ENCODE results near the gene NOA1.
A peak's percentile ranks its signal among the peaks of the same experiment; 100 is the strongest.

The NOA1 gene

GRCh38 chr4:56977321-56978012, at the start of gene NOA1:
NOA1 (minus strand) TSS chr4:56977606; CDS start chr4:56977585, 21 bp downstream.
- DNase-seq (ENCODE audit: low spot score), result peak; percentile 99

DNA sequence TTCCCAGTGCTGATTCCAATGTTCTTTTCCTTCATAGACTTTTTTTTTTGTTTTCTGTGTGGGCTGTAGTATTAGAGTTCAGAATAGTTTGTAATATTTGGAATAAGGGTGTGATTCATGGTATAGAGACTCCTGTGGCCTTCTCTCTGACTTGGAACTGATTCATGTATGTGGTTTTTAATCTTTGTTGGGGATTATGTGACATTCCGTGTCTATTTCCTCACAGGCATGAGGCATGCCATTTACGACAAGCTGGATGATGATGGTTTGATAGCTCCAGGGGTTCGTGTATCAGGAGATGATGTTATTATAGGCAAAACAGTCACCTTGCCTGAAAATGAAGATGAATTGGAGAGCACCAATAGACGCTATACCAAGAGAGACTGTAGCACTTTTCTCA, 45.7 kb upstream of the NOA1 start:
- no peak for DNase-seq (ENCODE audit: low spot score)

- DNase-seq (ENCODE audit: low spot score), result no peak
These were observed 43.2 kb upstream of the NOA1 start for GRCh38 chr4:57020467-57021101.

GRCh38 chr4:57018980-57019379, 41.6 kb upstream of the NOA1 start:
- DNase-seq (ENCODE audit: low spot score), result no peak

GRCh38 chr4:57013543-57014120, 36.2 kb upstream of the NOA1 start:
- DNase-seq (ENCODE audit: low spot score), result no peak

DNA sequence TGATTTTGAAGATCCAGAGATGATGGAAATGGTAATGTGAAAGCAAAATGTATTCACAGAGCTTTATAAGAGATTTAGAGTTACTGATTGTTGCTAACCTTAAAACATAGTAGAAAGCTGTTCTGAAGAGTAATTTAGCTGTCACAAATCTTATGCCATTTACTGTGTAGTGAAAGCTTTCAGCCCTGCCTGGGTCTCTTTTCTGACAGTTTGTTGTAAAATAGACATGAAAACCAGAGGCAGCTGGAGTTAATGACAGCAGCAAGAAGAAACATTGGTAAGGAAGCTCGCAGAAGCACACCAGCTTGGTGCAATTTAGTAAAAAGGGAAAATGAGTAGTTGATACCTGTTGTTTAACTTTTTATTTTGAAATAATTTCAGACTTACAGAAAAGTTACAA, 22.3 kb upstream of the NOA1 start:
- DNase-seq (ENCODE audit: low spot score), result no peak

GRCh38 chr4:56995525-56995924, 18.1 kb upstream of the NOA1 start:
- no peak for DNase-seq (ENCODE audit: low spot score)

DNA sequence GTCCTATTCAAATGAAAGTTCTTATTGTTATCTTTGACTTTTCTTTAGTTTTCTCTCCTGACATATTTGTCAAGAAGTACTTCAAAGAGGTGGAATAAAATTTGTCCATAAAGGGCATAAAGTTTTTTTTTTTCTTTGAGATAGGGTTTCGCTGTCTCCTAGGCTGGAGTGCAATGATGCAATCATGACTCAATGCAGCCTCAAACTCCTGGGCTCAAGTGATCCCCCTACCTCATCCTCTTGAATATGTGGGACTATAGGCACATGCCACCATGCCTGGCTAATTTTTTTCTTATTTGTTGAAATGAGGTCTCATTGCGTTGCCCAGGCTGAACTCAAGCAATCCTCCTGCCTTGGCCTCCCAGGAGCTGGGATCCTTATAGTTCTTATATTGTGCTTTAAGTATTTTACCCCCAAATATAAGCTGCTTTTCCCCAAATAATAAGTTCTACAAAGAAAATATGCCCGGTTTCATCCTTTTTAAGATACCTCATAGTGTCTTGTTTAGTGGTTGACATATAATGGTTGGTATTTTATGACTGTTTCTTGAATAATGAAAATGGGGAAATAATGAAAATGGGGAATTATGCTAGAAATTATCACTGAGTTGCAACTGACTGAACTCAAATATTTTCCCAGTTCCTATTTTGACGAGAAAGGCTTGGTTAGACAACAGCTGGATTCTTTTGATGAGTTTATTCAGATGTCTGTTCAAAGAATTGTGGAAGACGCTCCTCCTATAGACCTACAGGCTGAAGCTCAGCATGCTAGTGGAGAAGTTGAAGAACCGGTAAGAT, 12.9 kb upstream of the NOA1 start:
- no peak for DNase-seq (ENCODE audit: low spot score)

GRCh38 chr4:56986952-56987351, 9.5 kb upstream of the NOA1 start:
- DNase-seq (ENCODE audit: low spot score), result no peak

DNA sequence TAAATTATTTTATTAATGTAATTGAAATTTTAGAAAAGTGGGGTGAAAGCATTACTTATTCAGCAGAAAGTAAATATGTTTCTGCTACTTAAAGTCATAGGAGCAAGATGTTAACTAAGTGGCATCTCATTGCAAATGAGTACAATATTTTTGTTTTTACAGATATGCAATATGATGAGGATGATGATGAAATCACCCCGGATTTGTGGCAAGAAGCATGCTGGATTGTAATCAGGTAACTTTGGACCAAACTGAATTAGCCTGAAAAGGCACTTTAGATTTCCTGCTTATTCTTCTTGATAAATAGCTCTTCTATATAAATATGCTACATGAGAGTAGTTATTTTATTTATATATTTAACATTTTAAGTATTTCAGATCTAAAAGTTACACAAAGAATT, 8.8 kb upstream of the NOA1 start:
- no peak for DNase-seq (ENCODE audit: low spot score)

- DNase-seq (ENCODE audit: low spot score), result peak; percentile 13
These were observed 4.4 kb upstream of the NOA1 start for GRCh38 chr4:56981795-56982201.

DNA sequence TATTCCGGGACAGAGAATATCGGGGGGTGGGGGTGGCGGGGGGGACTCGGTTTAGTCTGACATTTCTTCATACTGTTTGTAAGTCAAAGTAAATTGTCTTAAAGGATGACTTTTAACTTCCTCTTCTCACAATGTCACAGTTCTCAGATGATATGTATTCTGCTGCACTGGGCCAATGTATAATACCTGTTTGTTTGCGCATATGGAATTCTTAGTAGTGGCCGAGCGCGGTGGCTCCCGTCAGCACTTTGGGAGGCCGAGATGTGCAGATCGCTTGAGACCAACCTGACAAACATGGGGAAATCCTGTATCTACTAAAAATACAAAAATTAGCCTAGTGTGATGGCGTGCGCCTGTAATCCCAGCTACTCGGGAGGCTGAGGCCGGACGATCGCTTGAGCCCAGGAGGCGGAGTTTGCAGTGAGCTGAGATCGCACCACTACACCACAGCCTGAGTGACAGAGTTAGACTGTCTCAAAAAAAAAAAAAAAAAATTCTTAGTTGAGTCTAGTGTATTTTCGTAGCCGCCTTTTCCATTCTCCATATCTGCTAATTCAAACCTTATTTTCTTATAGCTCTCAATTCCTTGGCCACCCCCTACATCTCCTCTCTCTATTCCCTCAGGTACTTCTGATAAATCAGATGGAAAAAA, 2.1 kb upstream of the NOA1 start:
- DNase-seq (ENCODE audit: low spot score), result peak; percentile 37

GRCh38 chr4:56978750-56979303, 1.4 kb upstream of the NOA1 start, which contains the start of gene POLR2B:
POLR2B (plus strand) TSS chr4:56978896; CDS start chr4:56978986, 90 bp downstream.
- peak; percentile 90 for DNase-seq (ENCODE audit: low spot score)

DNA sequence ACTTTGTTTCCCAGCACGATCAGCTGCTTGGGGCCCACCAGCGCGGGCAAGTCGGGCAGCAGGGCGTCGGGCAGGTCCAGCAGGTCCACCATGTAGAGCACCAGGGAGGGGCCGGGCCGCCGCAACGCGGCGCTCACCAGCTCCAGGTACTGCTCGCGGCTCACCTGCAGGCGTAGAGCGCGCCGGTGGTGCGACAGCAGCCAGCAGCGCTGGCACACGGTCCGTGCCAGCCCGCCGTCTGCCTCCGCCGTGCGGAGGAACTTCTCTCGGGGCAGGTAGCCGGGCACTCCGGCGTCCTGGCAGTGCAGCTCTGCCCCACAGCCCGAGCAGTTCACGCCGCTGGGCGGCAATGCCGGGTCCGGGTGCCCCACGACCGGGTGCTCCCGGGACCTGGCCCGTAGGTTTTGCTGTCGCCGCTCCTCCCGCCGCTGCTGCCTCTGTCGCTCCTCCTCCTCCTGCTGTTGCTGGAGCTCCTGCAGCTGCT, 527 bp downstream of the NOA1 start:
- peak; percentile 50 for DNase-seq (ENCODE audit: low spot score)

DNA sequence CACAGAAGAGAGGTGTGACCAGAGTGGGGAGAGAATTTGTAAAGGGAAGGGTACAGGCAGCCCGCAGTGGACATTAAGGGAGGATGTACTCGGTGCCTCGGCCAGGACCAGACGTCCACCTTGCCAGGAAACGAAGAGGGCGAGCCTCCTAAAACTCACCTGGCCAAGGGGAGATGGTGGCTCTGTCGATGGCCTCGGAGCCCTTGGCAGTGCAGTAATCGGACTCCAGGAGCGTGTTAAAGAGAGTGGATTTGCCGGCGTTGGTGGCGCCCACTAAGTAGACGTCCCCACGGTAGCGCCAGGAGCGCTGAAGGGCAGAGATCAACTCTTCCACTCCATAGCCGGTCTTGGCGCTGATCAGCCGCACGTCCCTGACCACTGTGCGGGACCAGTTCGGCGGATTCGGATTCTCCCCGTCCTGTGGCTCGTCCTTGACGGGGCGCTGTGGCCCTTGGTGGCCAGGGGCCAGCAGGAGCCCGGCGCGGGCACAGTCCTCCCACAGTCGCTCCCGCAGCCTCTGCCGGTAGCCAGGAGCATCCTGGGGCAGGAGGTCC, 1.0 kb downstream of the NOA1 start:
- no peak for DNase-seq (ENCODE audit: low spot score)

GRCh38 chr4:56973336-56973735, 4.1 kb downstream of the NOA1 start:
- DNase-seq (ENCODE audit: low spot score), result no peak

- DNase-seq (ENCODE audit: low spot score), result no peak
These were observed 4.6 kb downstream of the NOA1 start for GRCh38 chr4:56972809-56973208.

DNA sequence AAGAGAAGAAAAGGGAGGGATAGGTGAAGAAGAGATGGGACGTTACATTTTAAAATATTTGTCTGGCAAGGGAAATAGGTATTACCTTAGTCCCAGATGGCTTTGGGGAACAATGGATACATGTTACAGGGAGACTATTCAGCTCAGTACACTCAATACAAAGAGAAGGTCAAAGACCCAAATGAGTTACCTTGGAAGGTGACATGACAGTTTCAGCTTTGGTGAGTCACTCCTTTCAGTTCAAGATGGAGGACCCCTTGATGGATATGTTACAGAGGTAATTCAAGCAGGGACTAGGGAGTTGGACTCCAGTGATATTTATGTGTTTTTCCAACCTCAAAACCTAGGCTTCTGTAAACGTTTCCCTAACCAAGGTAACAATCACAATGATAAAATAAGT, 5.0 kb downstream of the NOA1 start:
- no peak for DNase-seq (ENCODE audit: low spot score)

DNA sequence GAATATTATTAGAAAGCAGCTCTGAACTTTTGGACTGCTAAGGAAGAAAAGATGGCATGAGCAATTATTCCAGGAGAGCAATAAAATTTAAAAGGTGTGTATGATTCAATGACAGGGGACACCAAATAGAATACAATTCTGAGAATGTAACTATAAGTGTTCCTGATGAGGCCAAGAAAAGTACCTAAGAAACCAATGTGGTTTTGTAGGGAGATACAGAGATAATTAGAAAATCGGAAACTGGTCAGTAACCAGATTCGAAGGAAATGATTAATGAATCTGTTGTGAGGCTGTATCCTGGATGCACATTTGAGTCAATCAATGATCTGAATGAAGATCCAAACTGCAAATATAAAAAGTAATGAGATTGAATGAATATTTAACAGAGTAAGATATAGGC, 6.0 kb downstream of the NOA1 start:
- peak; percentile 3 for DNase-seq (ENCODE audit: low spot score)

DNA sequence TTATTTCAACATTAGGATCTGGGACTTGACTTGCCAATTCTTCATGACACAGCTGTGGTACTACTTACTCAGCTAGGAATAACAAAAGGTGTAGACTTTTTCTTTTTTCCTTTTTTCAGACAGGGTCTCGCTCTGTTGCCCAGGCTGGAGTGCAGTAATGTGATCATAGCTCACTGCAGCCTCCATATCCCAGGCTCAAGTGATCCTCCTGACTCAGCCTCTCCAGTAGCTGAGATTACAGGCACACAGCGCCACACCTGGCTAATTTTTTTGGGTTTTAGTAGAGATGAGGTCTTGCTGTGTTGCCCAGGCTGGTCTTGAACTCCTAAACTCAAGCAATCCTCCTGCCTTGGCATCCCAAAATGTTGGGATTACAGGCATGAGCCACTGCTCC, 16.3 kb downstream of the NOA1 start:
- no peak for DNase-seq (ENCODE audit: low spot score)

GRCh38 chr4:56959100-56959499, 18.3 kb downstream of the NOA1 start:
- DNase-seq (ENCODE audit: low spot score), result no peak
